Cardiac muscle cell (in vitro differentiated cells and primary cell): Measurements from ENCODE around the gene CRELD1. TPM values are rescaled to one million over a fixed set of nuclear protein-coding genes. Genes with fewer than 3 reads are reported as not detected.

Experiments
- polyA plus RNA-seq: library from polyadenylated mRNA; unstranded; fragments of >200 nt; fragmentation: Nextera tagmentation; extraction: Ambion mirVana; gene quantifications from 2 replicates; pipeline ENCODE4 v1.2.1, GENCODE V29; 2016
- total RNA-seq: library from RNA; depleted of rRNA; stranded (reverse); fragments of >200 nt; gene quantifications from 2 replicates; pipeline ENCODE4 v1.2.3, GENCODE V29; 2016

The CRELD1 gene
- total and polyA plus RNA-seq, 2 experiments from 2014 or later: 151 to 225 TPM

Other genes with a start within 250 kb of the CRELD1 start
- gene CPNE9, start 230.0 kb upstream of the CRELD1 start, total RNA-seq: not detected in 2 replicates
- gene CPNE9, start 230.0 kb upstream of the CRELD1 start, polyA plus RNA-seq: 0.06 TPM in 1 of 2 replicates, not detected in the other
- 15.7 and 17.3 TPM in 2 replicates for gene BRPF1, start 202.1 kb upstream of the CRELD1 start, total RNA-seq
- 11.1 and 11.4 TPM in 2 replicates for gene BRPF1, start 202.1 kb upstream of the CRELD1 start, polyA plus RNA-seq
- 30.7 and 32.1 TPM in 2 replicates for gene OGG1, start 183.9 kb upstream of the CRELD1 start, total RNA-seq
- 34.5 and 45.9 TPM in 2 replicates for gene OGG1, start 183.9 kb upstream of the CRELD1 start, polyA plus RNA-seq
- gene CAMK1, start 163.9 kb upstream of the CRELD1 start, total RNA-seq: 23.7 and 24.6 TPM in 2 replicates
- gene CAMK1, start 163.9 kb upstream of the CRELD1 start, polyA plus RNA-seq: 20.4 and 29.1 TPM in 2 replicates
- 137 and 141 TPM in 2 replicates for gene TADA3, start 141.4 kb upstream of the CRELD1 start, total RNA-seq
- 91.3 and 97.2 TPM in 2 replicates for gene TADA3, start 141.4 kb upstream of the CRELD1 start, polyA plus RNA-seq
- gene ARPC4, start 140.8 kb upstream of the CRELD1 start, total RNA-seq: 114 and 136 TPM in 2 replicates
- gene ARPC4, start 140.8 kb upstream of the CRELD1 start, polyA plus RNA-seq: 111 and 138 TPM in 2 replicates
- 20.1 and 59.6 TPM in 2 replicates for gene TTLL3, start 123.6 kb upstream of the CRELD1 start, total RNA-seq
- gene TTLL3, start 123.6 kb upstream of the CRELD1 start, polyA plus RNA-seq: 29.4 and 38.8 TPM in 2 replicates
- 56.9 and 78.1 TPM in 2 replicates for gene RPUSD3, start 89.8 kb upstream of the CRELD1 start, total RNA-seq
- 122 and 124 TPM in 2 replicates for gene RPUSD3, start 89.8 kb upstream of the CRELD1 start, polyA plus RNA-seq
- not detected in 2 replicates for gene CIDEC, start 53.6 kb upstream of the CRELD1 start, total RNA-seq
- gene CIDEC, start 53.6 kb upstream of the CRELD1 start, polyA plus RNA-seq: 0.37 TPM in 1 of 2 replicates, not detected in the other
- 42.0 and 58.0 TPM in 2 replicates for gene JAGN1, start 43.2 kb upstream of the CRELD1 start, total RNA-seq
- 50.6 TPM in 2 replicates for gene JAGN1, start 43.2 kb upstream of the CRELD1 start, polyA plus RNA-seq
- 1.3 and 3.7 TPM in 2 replicates for gene IL17RE, start 31.0 kb upstream of the CRELD1 start, total RNA-seq
- gene IL17RE, start 31.0 kb upstream of the CRELD1 start, polyA plus RNA-seq: 0.89 and 1.2 TPM in 2 replicates
- 33.7 and 49.2 TPM in 2 replicates for gene IL17RC, start 16.7 kb upstream of the CRELD1 start, total RNA-seq
- gene IL17RC, start 16.7 kb upstream of the CRELD1 start, polyA plus RNA-seq: 59.8 and 61.2 TPM in 2 replicates
- 9.8 and 11.0 TPM in 2 replicates for gene PRRT3, start 18.6 kb downstream of the CRELD1 start, total RNA-seq
- 13.6 TPM in 2 replicates for gene PRRT3, start 18.6 kb downstream of the CRELD1 start, polyA plus RNA-seq
- gene EMC3, start 53.0 kb downstream of the CRELD1 start, total RNA-seq: 40.3 and 40.8 TPM in 2 replicates
- 98.5 and 102 TPM in 2 replicates for gene EMC3, start 53.0 kb downstream of the CRELD1 start, polyA plus RNA-seq
- 14.8 and 84.3 TPM in 2 replicates for gene FANCD2, start 92.6 kb downstream of the CRELD1 start, total RNA-seq
- gene FANCD2, start 92.6 kb downstream of the CRELD1 start, polyA plus RNA-seq: 10.9 and 23.5 TPM in 2 replicates
- not detected in 2 replicates for gene FANCD2OS, start 174.4 kb downstream of the CRELD1 start, total RNA-seq
- gene FANCD2OS, start 174.4 kb downstream of the CRELD1 start, polyA plus RNA-seq: not detected in 2 replicates
- gene BRK1, start 181.8 kb downstream of the CRELD1 start, total RNA-seq: 83.0 and 138 TPM in 2 replicates
- 214 and 278 TPM in 2 replicates for gene BRK1, start 181.8 kb downstream of the CRELD1 start, polyA plus RNA-seq
- gene VHL, start 207.9 kb downstream of the CRELD1 start, total RNA-seq: 28.2 and 51.4 TPM in 2 replicates
- gene VHL, start 207.9 kb downstream of the CRELD1 start, polyA plus RNA-seq: 20.9 and 33.2 TPM in 2 replicates
- 1.1 and 2.1 TPM in 2 replicates for gene IRAK2, start 231.1 kb downstream of the CRELD1 start, total RNA-seq
- 1.1 TPM in 2 replicates for gene IRAK2, start 231.1 kb downstream of the CRELD1 start, polyA plus RNA-seq